GM13977 (cell line): ENCODE results near the gene MED27.
"Not testable (repeated sequence)": the region's sequence is repeated elsewhere in the genome, so short reads cannot be mapped to it uniquely, and the experiment has no call there.

ENCODE experiments used
- DNase-seq: peaks from one replicate; pipeline ENCODE4 v3.0.0; 2012; ENCODE audit warnings: low spot score
- CTCF ChIP-seq: IDR thresholded peaks from 2 replicates; pipeline ENCODE4 v1.5.1; 2012; ENCODE audit warnings: mild to moderate bottlenecking, control low read depth; ENCODE audit not compliant: insufficient read depth; ENCODE audit errors: extremely low read depth, missing control alignments
- in situ Hi-C: fragments of 300-500 bp; cut with MboI; formaldehyde crosslinking; loops from one replicate; pipeline ENCODE4 v1.12.0; 2022; ENCODE audit warnings: low sequenced_read_pairs, low pct_unique_long_range_greater_than_20kb, mixed read lengths, inconsistent platforms; ENCODE audit not compliant: unreplicated experiment

The MED27 gene

GRCh38 chr9:131927091-131927490 lies 152.6 kb downstream of the MED27 start:
- no peak for TF ChIP-seq CTCF
- in situ Hi-C loops, result no loop called here
- DNase-seq, result no peak

- no peak for TF ChIP-seq CTCF
- in situ Hi-C loops, result no loop called here
- no peak for DNase-seq
These were observed 153.2 kb downstream of the MED27 start for GRCh38 chr9:131926360-131926922.

GRCh38 chr9:131925677-131926177 lies 153.9 kb downstream of the MED27 start:
- TF ChIP-seq CTCF, result no peak
- DNase-seq, result no peak
- in situ Hi-C loops, result no loop called here

GRCh38 chr9:131923766-131924165 lies 155.9 kb downstream of the MED27 start:
- in situ Hi-C loops, result no loop called here

GRCh38 chr9:131923132-131923671 lies 156.5 kb downstream of the MED27 start:
- no peak for DNase-seq
- no peak for TF ChIP-seq CTCF
- in situ Hi-C loops, result no loop called here

More at GRCh38 chr9:131923766-131924165, 155.9 kb downstream of the MED27 start:
- TF ChIP-seq CTCF, result no peak
- no peak for DNase-seq

- in situ Hi-C loops, DNase-seq: not testable (repeated sequence)
These were observed 158.0 kb downstream of the MED27 start for GRCh38 chr9:131921635-131922034.

GRCh38 chr9:131919216-131919615 lies 160.5 kb downstream of the MED27 start:
- TF ChIP-seq CTCF, result no peak
- DNase-seq, result no peak
- in situ Hi-C loops, result no loop called here
